Retinal pigment epithelial cell (primary cell): ENCODE data around the gene IFNL4.
"Not testable (repeated sequence)": the region's sequence is repeated elsewhere in the genome, so short reads cannot be mapped to it uniquely, and the experiment has no call there.

Source experiments
- DNase-seq: peaks from one replicate; pipeline ENCODE4 v3.0.0-alpha.2; 2010; ENCODE audit warnings: low read depth
- H3K4me3 ChIP-seq: 2 replicates; pipeline ENCODE4 v1.5.1; 2011; ENCODE audit warnings: mild to moderate bottlenecking, low read length, control low read depth, moderate library complexity
- CTCF ChIP-seq: conservative IDR thresholded peaks from 2 replicates; pipeline ENCODE4 v1.5.1; 2011; ENCODE audit warnings: low read depth, low read length, control low read depth, inconsistent platforms

IFNL4 gene

GRCh38 chr19:39277598-39277997, 28.9 kb upstream of the IFNL4 start:
- no peak for DNase-seq
- TF ChIP-seq CTCF, result no peak
- no peak overlapping the region for H3K4me3 ChIP-seq

GRCh38 chr19:39276740-39277139, 28.1 kb upstream of the IFNL4 start:
- H3K4me3 ChIP-seq, result no peak overlapping the region
- DNase-seq, result no peak
- TF ChIP-seq CTCF, result no peak

- TF ChIP-seq CTCF, result no peak
- no peak for DNase-seq
- H3K4me3 ChIP-seq, result no peak overlapping the region
Measured at GRCh38 chr19:39275578-39275977, 26.9 kb upstream of the IFNL4 start.

- DNase-seq, H3K4me3 ChIP-seq: not testable (repeated sequence)
Measured at GRCh38 chr19:39273859-39274258, 25.2 kb upstream of the IFNL4 start.

GRCh38 chr19:39270036-39270871, 21.6 kb upstream of the IFNL4 start:
- no peak for DNase-seq
- TF ChIP-seq CTCF, result no peak

GRCh38 chr19:39269369-39269768, 20.7 kb upstream of the IFNL4 start:
- not testable (repeated sequence) for H3K4me3 ChIP-seq, DNase-seq

More at GRCh38 chr19:39270036-39270871, 21.6 kb upstream of the IFNL4 start:
- H3K4me3 ChIP-seq, result no peak overlapping the region

GRCh38 chr19:39268531-39269223, 20.0 kb upstream of the IFNL4 start:
- H3K4me3 ChIP-seq, DNase-seq: not testable (repeated sequence)

GRCh38 chr19:39268085-39268484, 19.4 kb upstream of the IFNL4 start, which contains the start of gene IFNL2:
IFNL2 (plus strand) TSS chr19:39268396; CDS start chr19:39268569, 173 bp downstream.
- not testable (repeated sequence) for DNase-seq, H3K4me3 ChIP-seq

- no peak for TF ChIP-seq CTCF
- DNase-seq, result no peak
- no peak overlapping the region for H3K4me3 ChIP-seq
Measured at GRCh38 chr19:39265321-39265916, 16.8 kb upstream of the IFNL4 start.
